ENCODE measurements around the gene ZNF496. TPM values are rescaled to one million over a fixed set of nuclear protein-coding genes. Genes with fewer than 3 reads are reported as not detected.

ZNF496 gene
- total and polyA plus RNA-seq, 9 of the 15 experiments (the other 6 are each of a cell fraction or from before 2014, with no cell fraction given), result 4.3 to 54.0 (median 31.3) TPM

GRCh38 chr1:247362153-247362552 is 30.5 kb upstream of the ZNF496 start:
- intact Hi-C loops (cut with micrococcal nuclease) (no loop called here), in situ Hi-C loops (cut with MboI) (no loop called here)
- H3K36me3 ChIP-seq (ENCODE audit: control insufficient read depth, insufficient read depth, low read length), result no peaks in the 10 kb centered on the region
- ChIA-PET CTCF (ENCODE audit: low intra/inter-chr PET ratio) (no interaction called here), POLR2A (interaction anchor here (0.6 to 0.7 kb wide), 2 partner anchors 15 to 134 kb away, joined by 3 to 4 read pairs; no protein-coding TSS in a partner anchor)
- peaks cover 0 to 29% of the 10 kb centered on the region in 2 experiments; a peak in 4 of 5 replicates for H3K4me1 ChIP-seq (replicated peaks in 1 of 2; ENCODE audit: control insufficient read depth in 2 of 2, insufficient read depth in 2 of 2, low read length in 2 of 2)
- BruUV-seq (replicated peaks), result no TSS peak
- no peaks in the 10 kb centered on the region for H3K9me1 ChIP-seq (ENCODE audit: control insufficient read depth, insufficient read depth, low read length)
- H3K4me3 ChIP-seq, result no peak overlapping the region
- WGBS (ENCODE audit: insufficient coverage, low coverage, missing lambda C conversion rate), result 57% methylated on average over 5 of the region's 5 CpGs
- no peak overlapping the region for H3K27ac ChIP-seq (ENCODE audit: extremely low read depth, low read depth, low read length)
- no peak overlapping the region for H2AFZ ChIP-seq (ENCODE audit: low read depth, low read length)
- H3K9ac ChIP-seq (ENCODE audit: insufficient read depth in 1 of 2, low read depth in 2 of 2, low read length in 2 of 2), result no peak overlapping the region
- H3K79me2 ChIP-seq (ENCODE audit: control insufficient read depth, insufficient read depth, low read length), result no peaks in the 10 kb centered on the region
- ATAC-seq (no peak), FAIRE-seq (no peak), DNase-seq (ENCODE audit: extremely low read depth in 1 of 4, low spot score in 3 of 4) (no peak)
- no peak for TF ChIP-seq IRF2 (CRISPR knock-in tag; IDR thresholded peaks at IDR 0.05)
- TF ChIP-seq ZNF699 (CRISPR knock-in tag; IDR thresholded peaks at IDR 0.05; ENCODE audit: insufficient replicate concordance), result no peak
- no peak for TF ChIP-seq MAFK (IDR thresholded peaks at IDR 0.05; ENCODE audit: low read length)
- no peak for TF ChIP-seq ZNF253 (CRISPR knock-in tag; conservative IDR thresholded peaks at IDR 0.05)
- peak; percentile 24; the same call in 1 of the 2 replicates for TF ChIP-seq FOSL1 (tag; conservative IDR thresholded peaks at IDR 0.05)
- no peak for TF ChIP-seq E2F4 (CRISPR knock-in tag; IDR thresholded peaks at IDR 0.05; ENCODE audit: low read depth)
- peak; percentile 60 to 67 for TF ChIP-seq KDM1A (IDR thresholded peaks at IDR 0.05)
- 0 out of 2 replicates have a peak, but pooled peaks have one; percentile 26 for TF ChIP-seq JUND (IDR thresholded peaks at IDR 0.05; ENCODE audit: borderline replicate concordance, low read depth, low read length)
- no peak for TF ChIP-seq JUND (tag; IDR thresholded peaks at IDR 0.05; ENCODE audit: borderline replicate concordance, low read depth, low read length)
- no peak for TF ChIP-seq MCM2 (IDR thresholded peaks at IDR 0.05; ENCODE audit: low read depth)
- peak; percentile 81 for TF ChIP-seq ZNF121 (CRISPR knock-in tag; conservative IDR thresholded peaks at IDR 0.05)
- no peak for TF ChIP-seq TFAM (CRISPR knock-in tag; conservative IDR thresholded peaks at IDR 0.05)
- no peak for TF ChIP-seq NR2C2 (CRISPR knock-in tag; IDR thresholded peaks at IDR 0.05)
- TF ChIP-seq NR2C2 (tag; IDR thresholded peaks at IDR 0.05), result no peak
- TF ChIP-seq RCOR1 (IDR thresholded peaks at IDR 0.05; ENCODE audit: borderline replicate concordance in 1 of 2, low read depth in 2 of 2, low read length in 2 of 2), result 0 out of 4 replicates have a peak, but pooled peaks of 1 of the 2 experiments have one; percentile 10
- H3K4me2 ChIP-seq (ENCODE audit: insufficient read depth, low read length), result no peak overlapping the region
- no peaks in the 10 kb centered on the region for H4K20me1 ChIP-seq (replicated peaks; ENCODE audit: control insufficient read depth, insufficient read depth, low read length)
- H3K9me3 ChIP-seq (replicated peaks; ENCODE audit: control insufficient read depth, insufficient read depth, low read depth, low read length), result peaks cover 7% of the 10 kb centered on the region
- H3K27me3 ChIP-seq (ENCODE audit: control insufficient read depth in 2 of 2, insufficient read depth in 2 of 2, low read length in 2 of 2), result no peaks in the 10 kb centered on the region
